ENCODE measurements around the gene HTR5A.

Gene HTR5A

GRCh38 chr7:155115288-155115687 lies 45.2 kb downstream of the HTR5A start:
- Histone ChIP-seq H3K9me3 (ENCODE audit: control insufficient read depth, insufficient read depth, low read depth, low read length) (peaks cover 19% of the 10 kb centered on the region), H3K27me3 (ENCODE audit: control insufficient read depth, insufficient read depth, low read length) (peaks cover 14% of the 10 kb centered on the region), H3K9ac (ENCODE audit: low read length) (no peak overlapping the region), H3K27ac (ENCODE audit: low read depth, low read length) (no peak overlapping the region), H3K4me1 (ENCODE audit: control insufficient read depth, insufficient read depth, low read length) (no peaks in the 10 kb centered on the region), H3K4me3 (ENCODE audit: low read depth, low read length) (no peak overlapping the region), H3K36me3 (ENCODE audit: control insufficient read depth, insufficient read depth, low read length) (no peaks in the 10 kb centered on the region)

DNA sequence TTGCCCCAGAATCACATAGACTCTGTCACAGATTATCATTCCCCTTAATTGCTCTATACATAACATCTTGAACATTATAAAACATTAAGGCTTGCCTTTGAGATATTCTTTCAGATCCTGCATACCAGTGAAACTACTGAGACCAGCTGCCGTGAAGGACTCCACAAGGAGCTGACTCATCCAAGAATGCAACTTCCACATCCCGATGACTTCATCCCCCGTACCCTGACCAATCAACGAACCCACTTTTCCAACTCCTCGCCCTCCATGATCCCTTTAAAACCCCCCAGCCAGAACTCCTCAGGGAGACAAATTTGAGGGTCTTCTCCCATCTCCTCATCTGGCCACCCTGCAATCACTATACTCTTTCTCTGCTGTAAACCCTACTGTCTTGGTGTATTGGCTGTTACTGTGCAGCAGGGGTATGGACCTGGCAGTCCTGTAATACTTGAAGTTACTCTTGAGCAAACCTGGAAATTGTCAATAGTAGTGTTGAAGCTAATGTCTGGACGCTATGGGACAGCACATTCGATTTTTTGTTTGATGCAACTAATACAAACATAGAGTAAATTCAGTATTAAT lies 49.8 kb downstream of the HTR5A start:
- H3K27me3 ChIP-seq (ENCODE audit: control insufficient read depth, insufficient read depth, low read length), result peaks cover 6% of the 10 kb centered on the region; the same call in 1 of the 2 replicates
- no peak overlapping the region for H3K27ac ChIP-seq (ENCODE audit: low read depth, low read length)
- no peak overlapping the region for H3K4me3 ChIP-seq (ENCODE audit: low read depth, low read length)
- H3K4me1 ChIP-seq (ENCODE audit: control insufficient read depth, insufficient read depth, low read length), result peaks cover 4% of the 10 kb centered on the region; the same call in 1 of the 2 replicates
- H3K9me3 ChIP-seq (ENCODE audit: control insufficient read depth, insufficient read depth, low read depth, low read length), result peaks cover 23% of the 10 kb centered on the region
- no peaks in the 10 kb centered on the region for H3K36me3 ChIP-seq (ENCODE audit: control insufficient read depth, insufficient read depth, low read length)
- no peak overlapping the region for H3K9ac ChIP-seq (ENCODE audit: low read length)

DNA sequence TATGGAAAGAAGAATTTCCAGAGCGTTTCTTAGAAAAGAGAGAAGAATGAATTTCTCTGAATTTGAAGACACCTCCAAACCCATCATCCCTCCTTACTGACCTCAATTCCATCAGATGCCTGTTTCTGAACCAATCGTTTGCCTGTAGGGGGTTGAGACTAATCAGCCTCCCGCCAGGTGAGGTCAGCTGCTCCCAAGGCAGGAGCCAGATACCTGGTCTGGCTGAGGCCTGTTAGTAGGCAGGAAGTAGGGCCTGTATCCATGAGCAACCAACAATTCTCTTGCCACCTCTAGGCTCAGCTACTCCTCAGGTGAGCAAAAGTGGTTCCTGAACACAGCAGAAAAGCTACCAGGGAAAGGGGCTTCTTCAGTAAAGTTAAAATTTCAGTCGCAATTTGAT lies 50.3 kb downstream of the HTR5A start:
- H3K27ac ChIP-seq (ENCODE audit: low read depth, low read length), result no peak overlapping the region
- H3K4me1 ChIP-seq (ENCODE audit: control insufficient read depth, insufficient read depth, low read length), result peaks cover 4% of the 10 kb centered on the region; the same call in 1 of the 2 replicates
- H3K9me3 ChIP-seq (ENCODE audit: control insufficient read depth, insufficient read depth, low read depth, low read length), result peaks cover 20% of the 10 kb centered on the region
- no peak overlapping the region for H3K9ac ChIP-seq (ENCODE audit: low read length)
- H3K4me3 ChIP-seq (ENCODE audit: low read depth, low read length), result no peak overlapping the region
- H3K36me3 ChIP-seq (ENCODE audit: control insufficient read depth, insufficient read depth, low read length), result no peaks in the 10 kb centered on the region
- peaks cover 6% of the 10 kb centered on the region; the same call in 1 of the 2 replicates for H3K27me3 ChIP-seq (ENCODE audit: control insufficient read depth, insufficient read depth, low read length)

DNA sequence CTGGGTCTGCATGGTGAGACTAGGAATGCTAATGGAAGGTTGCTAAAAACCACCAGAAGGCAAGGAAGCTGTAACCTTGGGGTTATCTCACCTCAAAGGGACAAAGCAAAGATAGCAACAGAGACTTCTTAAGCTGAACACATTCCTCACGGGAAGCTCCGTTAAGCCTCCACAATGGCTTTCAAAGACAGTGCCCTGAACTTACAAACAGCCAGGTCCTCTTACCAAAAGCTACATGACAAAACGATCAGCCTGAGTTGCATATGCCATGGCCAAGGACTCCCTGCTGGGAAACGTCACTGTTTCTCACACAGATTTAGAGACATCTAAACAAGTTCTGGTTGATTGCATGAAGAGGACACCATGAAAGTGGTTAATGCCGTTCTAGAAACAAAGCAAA lies 52.7 kb downstream of the HTR5A start:
- no peak overlapping the region for H3K9ac ChIP-seq (ENCODE audit: low read length)
- H3K27me3 ChIP-seq (ENCODE audit: control insufficient read depth, insufficient read depth, low read length), result no peaks in the 10 kb centered on the region
- H3K4me3 ChIP-seq (ENCODE audit: low read depth, low read length), result no peak overlapping the region
- no peaks in the 10 kb centered on the region for H3K36me3 ChIP-seq (ENCODE audit: control insufficient read depth, insufficient read depth, low read length)
- H3K4me1 ChIP-seq (ENCODE audit: control insufficient read depth, insufficient read depth, low read length), result peaks cover 4% of the 10 kb centered on the region; the same call in 1 of the 2 replicates
- H3K9me3 ChIP-seq (ENCODE audit: control insufficient read depth, insufficient read depth, low read depth, low read length), result peaks cover 20% of the 10 kb centered on the region
- H3K27ac ChIP-seq (ENCODE audit: low read depth, low read length), result no peak overlapping the region

DNA sequence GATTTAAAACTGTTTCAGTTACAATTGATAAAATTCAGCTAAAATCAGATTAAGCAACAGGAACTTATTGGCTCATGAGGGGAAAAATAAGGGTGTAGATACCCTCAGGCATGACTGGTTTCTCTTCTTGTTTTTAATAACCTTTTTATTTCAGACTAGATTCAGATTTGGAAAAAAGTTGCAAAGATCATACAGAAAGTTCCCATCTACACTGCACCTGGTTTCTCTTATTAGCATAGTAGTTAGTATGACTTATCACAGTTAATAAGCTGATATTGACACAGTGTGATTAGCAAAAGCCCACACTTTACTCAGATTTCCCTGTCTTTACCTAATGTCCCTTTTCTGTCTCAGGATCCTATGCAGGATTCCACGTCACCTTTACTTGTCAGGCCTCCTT lies 53.3 kb downstream of the HTR5A start:
- Histone ChIP-seq H3K4me1 (ENCODE audit: control insufficient read depth, insufficient read depth, low read length) (peaks cover 4% of the 10 kb centered on the region; the same call in 1 of the 2 replicates), H3K36me3 (ENCODE audit: control insufficient read depth, insufficient read depth, low read length) (no peaks in the 10 kb centered on the region), H3K27me3 (ENCODE audit: control insufficient read depth, insufficient read depth, low read length) (no peaks in the 10 kb centered on the region), H3K4me3 (ENCODE audit: low read depth, low read length) (no peak overlapping the region), H3K9me3 (ENCODE audit: control insufficient read depth, insufficient read depth, low read depth, low read length) (peaks cover 20% of the 10 kb centered on the region), H3K9ac (ENCODE audit: low read length) (no peak overlapping the region), H3K27ac (ENCODE audit: low read depth, low read length) (no peak overlapping the region)

DNA sequence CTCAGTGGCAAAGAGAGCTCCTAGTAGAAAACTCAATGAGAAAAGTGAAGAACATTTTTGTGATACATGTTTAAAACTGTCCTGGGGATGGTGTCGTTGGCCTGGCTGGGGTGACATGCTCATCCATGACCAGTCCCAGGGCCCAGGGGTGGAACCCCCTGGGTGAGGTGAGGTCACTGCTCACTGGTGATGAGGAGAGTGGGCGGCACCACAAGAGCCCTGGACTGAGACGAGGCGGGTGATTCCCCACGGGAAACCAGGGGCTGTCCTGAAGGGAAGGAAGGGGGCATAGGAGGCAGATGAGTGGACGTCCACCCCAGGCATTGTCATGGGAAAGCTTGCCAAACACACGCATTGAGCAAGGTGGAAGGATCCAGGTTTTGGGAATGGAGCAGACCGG lies 54.6 kb downstream of the HTR5A start:
- no peaks in the 10 kb centered on the region for H3K36me3 ChIP-seq (ENCODE audit: control insufficient read depth, insufficient read depth, low read length)
- H3K4me3 ChIP-seq (ENCODE audit: low read depth, low read length), result no peak overlapping the region
- H3K9me3 ChIP-seq (ENCODE audit: control insufficient read depth, insufficient read depth, low read depth, low read length), result peaks cover 10% of the 10 kb centered on the region
- H3K4me1 ChIP-seq (ENCODE audit: control insufficient read depth, insufficient read depth, low read length), result peaks cover 4% of the 10 kb centered on the region; the same call in 1 of the 2 replicates
- H3K27me3 ChIP-seq (ENCODE audit: control insufficient read depth, insufficient read depth, low read length), result no peaks in the 10 kb centered on the region
- H3K9ac ChIP-seq (ENCODE audit: low read length), result no peak overlapping the region
- H3K27ac ChIP-seq (ENCODE audit: low read depth, low read length), result no peak overlapping the region

GRCh38 chr7:155129186-155129585 lies 59.1 kb downstream of the HTR5A start:
- no peaks in the 10 kb centered on the region for H3K36me3 ChIP-seq (ENCODE audit: control insufficient read depth, insufficient read depth, low read length)
- no peaks in the 10 kb centered on the region for H3K27me3 ChIP-seq (ENCODE audit: control insufficient read depth, insufficient read depth, low read length)
- H3K4me1 ChIP-seq (ENCODE audit: control insufficient read depth, insufficient read depth, low read length), result no peaks in the 10 kb centered on the region
- H3K27ac ChIP-seq (ENCODE audit: low read depth, low read length), result no peak overlapping the region
- H3K9me3 ChIP-seq (ENCODE audit: control insufficient read depth, insufficient read depth, low read depth, low read length), result no peaks in the 10 kb centered on the region
- H3K9ac ChIP-seq (ENCODE audit: low read length), result no peak overlapping the region
- no peak overlapping the region for H3K4me3 ChIP-seq (ENCODE audit: low read depth, low read length)

GRCh38 chr7:155129789-155130188 lies 59.7 kb downstream of the HTR5A start:
- Histone ChIP-seq H3K27me3 (ENCODE audit: control insufficient read depth, insufficient read depth, low read length) (no peaks in the 10 kb centered on the region), H3K4me3 (ENCODE audit: low read depth, low read length) (no peak overlapping the region), H3K9ac (ENCODE audit: low read length) (no peak overlapping the region), H3K9me3 (ENCODE audit: control insufficient read depth, insufficient read depth, low read depth, low read length) (no peaks in the 10 kb centered on the region), H3K4me1 (ENCODE audit: control insufficient read depth, insufficient read depth, low read length) (no peaks in the 10 kb centered on the region), H3K27ac (ENCODE audit: low read depth, low read length) (no peak overlapping the region), H3K36me3 (ENCODE audit: control insufficient read depth, insufficient read depth, low read length) (no peaks in the 10 kb centered on the region)

- Histone ChIP-seq H3K4me3 (ENCODE audit: low read depth, low read length) (no peak overlapping the region), H3K9me3 (ENCODE audit: control insufficient read depth, insufficient read depth, low read depth, low read length) (no peaks in the 10 kb centered on the region), H3K36me3 (ENCODE audit: control insufficient read depth, insufficient read depth, low read length) (no peaks in the 10 kb centered on the region), H3K27ac (ENCODE audit: low read depth, low read length) (no peak overlapping the region), H3K27me3 (ENCODE audit: control insufficient read depth, insufficient read depth, low read length) (no peaks in the 10 kb centered on the region), H3K4me1 (ENCODE audit: control insufficient read depth, insufficient read depth, low read length) (no peaks in the 10 kb centered on the region), H3K9ac (ENCODE audit: low read length) (no peak overlapping the region)
These were observed 60.4 kb downstream of the HTR5A start for GRCh38 chr7:155130493-155130892.

DNA sequence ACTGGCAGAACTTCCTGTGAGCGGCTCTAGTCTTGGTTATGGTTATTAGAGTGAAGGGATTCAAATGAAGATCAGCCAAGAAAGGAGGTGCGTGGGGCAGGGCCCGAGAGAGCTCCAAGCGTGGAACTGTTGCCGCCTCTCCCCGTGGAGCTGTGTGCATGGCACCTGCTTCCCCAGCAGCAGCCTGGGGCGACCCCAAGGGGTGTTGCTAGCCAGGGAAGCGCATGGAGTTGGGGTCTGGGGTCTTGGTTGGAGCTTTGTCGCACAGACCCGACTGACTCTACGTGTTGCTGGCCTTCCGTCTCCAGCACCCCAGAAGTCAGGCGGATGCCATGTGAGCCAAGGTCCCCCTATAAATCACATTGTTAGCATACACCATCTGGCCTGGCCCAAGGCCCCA lies 61.0 kb downstream of the HTR5A start:
- Histone ChIP-seq H3K9ac (ENCODE audit: low read length) (no peak overlapping the region), H3K9me3 (ENCODE audit: control insufficient read depth, insufficient read depth, low read depth, low read length) (no peaks in the 10 kb centered on the region), H3K4me1 (ENCODE audit: control insufficient read depth, insufficient read depth, low read length) (no peaks in the 10 kb centered on the region), H3K27ac (ENCODE audit: low read depth, low read length) (no peak overlapping the region), H3K36me3 (ENCODE audit: control insufficient read depth, insufficient read depth, low read length) (no peaks in the 10 kb centered on the region), H3K27me3 (ENCODE audit: control insufficient read depth, insufficient read depth, low read length) (no peaks in the 10 kb centered on the region), H3K4me3 (ENCODE audit: low read depth, low read length) (no peak overlapping the region)

DNA sequence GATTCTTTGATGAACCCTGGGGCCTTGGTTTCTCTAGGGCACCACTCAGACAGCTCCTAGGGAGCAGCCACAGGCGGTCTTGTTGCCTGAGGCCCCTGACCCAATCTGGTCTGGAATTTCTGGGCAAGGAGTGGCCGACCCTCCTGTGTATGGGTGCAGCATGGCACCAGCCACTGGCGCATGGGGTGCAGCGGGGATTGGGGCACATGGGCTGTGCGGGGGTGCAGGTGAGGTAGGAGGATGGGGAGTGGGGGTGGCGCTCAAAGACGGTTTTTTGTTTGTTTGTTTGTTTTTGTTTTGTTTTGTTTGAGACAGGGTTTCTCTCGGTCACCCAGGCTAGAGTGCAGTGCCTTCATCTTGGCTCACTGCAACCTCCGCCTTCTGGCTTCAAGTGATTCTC lies 62.3 kb downstream of the HTR5A start:
- Histone ChIP-seq H3K4me1 (ENCODE audit: control insufficient read depth, insufficient read depth, low read length) (no peaks in the 10 kb centered on the region), H3K36me3 (ENCODE audit: control insufficient read depth, insufficient read depth, low read length) (no peaks in the 10 kb centered on the region), H3K27ac (ENCODE audit: low read depth, low read length) (no peak overlapping the region), H3K4me3 (ENCODE audit: low read depth, low read length) (no peak overlapping the region), H3K9ac (ENCODE audit: low read length) (no peak overlapping the region), H3K9me3 (ENCODE audit: control insufficient read depth, insufficient read depth, low read depth, low read length) (no peaks in the 10 kb centered on the region), H3K27me3 (ENCODE audit: control insufficient read depth, insufficient read depth, low read length) (no peaks in the 10 kb centered on the region)
